Activated CD4-positive, alpha-beta T cell treated with anti-CD3 and anti-CD28 coated beads, Interleukin-2, amount 50 U/mL, for 16 hours (primary cell): ENCODE results near the gene NMUR1.
A peak's percentile ranks its signal among the peaks of the same experiment; 100 is the strongest.
"Not testable (repeated sequence)": the region's sequence is repeated elsewhere in the genome, so short reads cannot be mapped to it uniquely, and the experiment has no call there.

Experiments used
- DNase-seq: peaks from one replicate; pipeline ENCODE4 v3.0.0-alpha.2; 2020

Gene NMUR1, protein sequence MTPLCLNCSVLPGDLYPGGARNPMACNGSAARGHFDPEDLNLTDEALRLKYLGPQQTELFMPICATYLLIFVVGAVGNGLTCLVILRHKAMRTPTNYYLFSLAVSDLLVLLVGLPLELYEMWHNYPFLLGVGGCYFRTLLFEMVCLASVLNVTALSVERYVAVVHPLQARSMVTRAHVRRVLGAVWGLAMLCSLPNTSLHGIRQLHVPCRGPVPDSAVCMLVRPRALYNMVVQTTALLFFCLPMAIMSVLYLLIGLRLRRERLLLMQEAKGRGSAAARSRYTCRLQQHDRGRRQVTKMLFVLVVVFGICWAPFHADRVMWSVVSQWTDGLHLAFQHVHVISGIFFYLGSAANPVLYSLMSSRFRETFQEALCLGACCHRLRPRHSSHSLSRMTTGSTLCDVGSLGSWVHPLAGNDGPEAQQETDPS

DNA sequence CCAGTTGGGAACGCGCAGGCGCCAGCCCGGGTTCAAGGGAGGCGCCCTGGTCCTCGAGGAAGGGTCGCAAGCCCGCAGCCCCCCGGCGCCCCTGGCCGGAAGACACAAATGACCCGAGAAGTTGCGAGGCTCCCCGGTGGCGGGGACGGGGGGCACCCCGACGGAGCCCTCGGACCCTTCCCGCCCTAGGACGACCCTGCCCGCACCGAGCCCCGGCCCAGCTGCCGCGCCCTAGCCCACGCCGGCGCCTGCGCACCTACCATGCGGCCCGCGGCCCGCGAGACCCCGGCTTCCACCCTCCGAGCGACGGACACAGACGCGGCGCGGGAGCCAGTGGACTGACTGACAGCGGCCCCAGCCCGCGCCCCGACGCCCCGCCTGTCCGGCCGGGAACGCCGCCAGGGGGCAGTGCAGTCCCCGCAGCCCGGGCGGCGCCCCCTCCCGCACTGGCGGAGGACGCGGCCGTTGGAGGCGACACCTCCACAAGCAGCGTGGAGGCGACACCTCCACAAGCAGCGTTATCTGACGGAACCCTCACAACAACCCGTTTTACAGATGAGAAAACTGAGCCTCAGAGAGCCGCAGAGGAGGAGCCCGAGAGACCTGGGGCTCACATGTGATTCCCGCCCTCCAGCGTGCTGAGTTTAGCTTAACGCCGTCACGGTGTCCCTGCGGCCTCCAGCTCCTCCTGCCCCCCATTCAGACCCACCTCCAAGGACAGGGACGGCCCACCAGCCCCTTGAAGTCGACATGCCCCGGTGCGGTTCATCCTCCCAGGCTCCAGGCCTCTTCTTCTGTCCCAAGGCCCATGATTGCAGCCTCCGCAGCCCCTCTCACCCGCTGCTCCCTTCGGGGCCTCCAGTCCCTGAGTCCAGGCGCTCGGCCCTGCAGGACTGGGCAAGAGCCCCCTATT, at the start of gene NMUR1:
Gene NMUR1, minus strand, starts transcription at position 347 of the 913 bp plus-strand sequence. Its CDS starts 84 bp downstream, at position 263.
- DNase-seq, result peak; percentile 63

DNA sequence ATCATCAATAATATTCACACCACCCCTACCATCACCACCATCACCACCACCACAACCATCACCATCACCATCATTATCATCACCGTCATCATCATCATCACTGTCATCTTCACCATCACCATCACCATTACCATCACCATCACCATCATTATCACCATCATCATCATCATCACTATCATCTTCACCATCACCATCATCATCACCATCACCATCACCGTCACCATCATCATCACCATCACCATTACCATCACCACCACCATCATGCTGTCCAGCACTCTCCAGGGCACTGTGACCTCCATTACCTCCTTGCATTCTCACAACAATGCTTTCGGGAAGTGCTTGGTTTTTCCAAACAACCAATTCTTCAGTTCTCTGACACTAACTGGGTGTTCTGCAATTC, 49.3 kb upstream of the NMUR1 start:
- DNase-seq, result no peak

GRCh38 chr2:231578655-231579054, 48.4 kb upstream of the NMUR1 start:
- DNase-seq, result not testable (repeated sequence)

DNA sequence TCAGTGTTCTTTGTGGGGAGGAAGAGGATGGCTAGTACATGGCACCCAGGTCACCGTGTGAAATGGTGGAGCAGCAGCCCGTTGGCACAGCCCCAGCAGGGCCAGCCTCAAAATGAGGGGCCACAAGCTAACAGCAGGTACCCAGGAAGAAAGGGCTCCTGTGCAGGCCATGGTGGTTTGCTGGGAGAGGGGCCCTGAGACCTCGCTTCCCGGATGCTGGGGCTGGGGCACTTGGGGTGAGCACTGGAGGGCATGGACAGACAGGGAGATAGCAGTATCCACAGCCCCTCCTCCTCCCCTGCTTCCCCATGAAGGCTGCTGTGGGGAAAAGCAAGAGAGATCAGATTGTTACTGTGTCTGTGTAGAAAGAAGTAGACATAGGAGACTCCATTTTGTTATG, 46.2 kb upstream of the NMUR1 start:
- no peak for DNase-seq

GRCh38 chr2:231575612-231576256, 45.5 kb upstream of the NMUR1 start:
- no peak for DNase-seq

GRCh38 chr2:231573698-231574421, 43.6 kb upstream of the NMUR1 start:
- no peak for DNase-seq

DNA sequence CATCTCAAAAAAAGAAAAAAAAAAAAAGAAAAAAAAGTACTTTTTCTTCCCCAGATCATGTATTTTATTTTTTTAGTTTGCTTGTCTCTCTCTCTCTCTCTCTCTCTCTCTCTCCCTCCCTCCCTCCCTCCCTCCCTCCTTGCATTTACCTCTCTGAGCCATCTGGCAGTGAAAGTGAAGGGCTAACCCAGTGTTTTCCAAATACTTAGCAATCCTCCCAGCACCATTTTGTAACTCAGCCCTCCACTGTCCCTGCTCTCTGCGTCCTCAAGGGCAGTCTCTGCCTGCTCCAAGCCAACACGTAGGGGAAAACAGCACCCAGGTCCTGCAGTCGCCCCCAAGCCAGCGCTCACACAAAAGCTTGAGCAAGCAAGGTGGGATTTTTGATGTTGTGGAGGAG, 42.9 kb upstream of the NMUR1 start:
- DNase-seq, result no peak

DNA sequence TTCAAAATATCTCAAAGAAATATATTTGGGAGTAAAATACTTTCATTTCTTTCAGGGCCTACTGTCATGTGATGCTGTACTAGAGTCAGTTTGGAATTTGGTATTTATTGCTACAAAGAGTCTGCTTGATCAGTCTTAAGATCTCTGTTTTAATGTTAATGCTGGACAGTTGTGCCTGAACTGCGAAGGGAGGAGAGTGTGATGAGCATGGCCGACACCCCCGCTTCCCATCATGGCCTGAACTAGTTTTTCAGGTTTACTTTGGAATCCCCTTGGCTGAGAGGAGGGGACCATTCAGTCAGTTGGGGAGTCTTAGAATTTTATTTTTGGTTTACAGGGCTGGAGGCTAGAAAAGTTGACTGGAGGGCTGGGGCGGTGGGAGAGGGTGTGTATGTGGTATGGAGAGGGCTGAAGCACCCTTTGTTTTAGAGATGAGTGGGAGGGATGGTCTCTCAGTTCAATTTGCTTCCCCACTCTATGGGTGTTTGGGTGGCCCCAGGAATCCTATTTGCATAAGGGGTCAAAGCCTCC, 41.5 kb upstream of the NMUR1 start:
- no peak for DNase-seq

DNA sequence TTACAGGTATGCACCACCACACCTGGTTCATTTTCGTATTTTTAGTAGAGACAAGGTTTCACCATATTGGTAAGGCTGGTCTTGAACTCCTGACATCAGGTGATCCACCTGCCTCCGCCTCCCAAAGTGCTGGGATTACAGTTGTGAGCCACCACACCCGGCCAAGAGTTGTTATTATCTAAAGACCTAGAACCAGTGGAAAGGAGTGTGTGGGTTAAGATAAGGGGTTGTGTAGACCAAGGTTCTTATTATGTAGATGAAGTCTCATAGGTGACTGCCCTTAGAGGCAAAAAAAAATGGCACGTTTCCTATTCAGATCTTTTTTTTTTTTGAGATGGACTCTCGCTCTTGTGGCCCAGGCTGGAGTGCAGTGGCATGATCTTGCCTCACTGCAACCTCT, 40.7 kb upstream of the NMUR1 start:
- DNase-seq, result not testable (repeated sequence)

- no peak for DNase-seq
Observed at GRCh38 chr2:231568785-231569435, 38.7 kb upstream of the NMUR1 start.

DNA sequence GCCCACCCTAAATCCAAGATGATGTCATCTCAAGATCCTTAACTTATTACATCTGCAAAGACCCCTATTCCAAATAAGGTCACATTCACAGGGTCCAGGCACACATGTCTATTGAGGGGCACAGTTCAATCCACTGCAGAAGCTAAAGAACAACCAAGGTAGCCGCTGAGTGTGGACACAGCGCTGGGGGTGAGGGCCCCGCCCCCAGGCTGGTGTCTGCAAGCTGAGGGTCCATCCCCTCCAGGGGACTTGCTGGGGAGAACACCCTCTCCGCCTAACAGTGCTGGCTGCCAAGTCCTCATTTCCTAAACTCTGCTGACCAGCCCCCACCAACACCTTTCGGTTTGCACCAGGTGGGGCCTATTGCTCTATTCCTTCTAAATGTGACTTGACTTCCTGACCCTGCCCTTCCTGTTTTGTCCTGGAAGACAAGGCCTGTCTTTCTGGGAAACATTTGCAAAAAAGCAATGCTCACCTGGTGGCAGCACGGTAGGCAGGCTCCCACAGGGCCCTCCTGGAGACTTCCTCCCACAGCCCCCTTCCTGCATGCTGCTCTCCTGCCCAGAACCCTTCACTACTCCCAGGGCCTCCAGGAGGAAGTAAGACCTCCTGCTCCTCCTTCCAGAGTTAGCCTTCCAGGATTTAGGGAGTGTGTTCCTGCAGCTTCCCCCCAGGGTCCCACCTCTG, 38.0 kb upstream of the NMUR1 start:
- no peak for DNase-seq

DNA sequence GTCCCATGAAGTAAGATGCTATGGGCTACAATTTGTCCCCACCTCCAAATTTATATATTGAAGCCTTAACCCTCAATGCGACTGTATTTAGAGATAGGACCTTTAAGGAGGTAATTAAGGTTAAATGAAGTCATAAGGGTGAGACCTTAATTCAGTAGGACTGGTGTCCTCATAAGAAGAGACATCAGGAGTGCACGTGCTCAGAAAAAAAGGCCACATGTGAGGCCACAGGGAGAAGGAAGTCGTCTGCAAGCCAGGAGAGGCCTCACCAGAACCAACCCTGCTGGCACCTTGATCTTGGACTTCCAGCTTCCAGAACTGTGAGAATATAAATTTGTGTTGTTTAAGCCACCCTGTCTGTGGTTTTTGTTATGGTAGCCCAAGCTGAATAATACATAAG, 36.9 kb upstream of the NMUR1 start:
- DNase-seq, result no peak

DNA sequence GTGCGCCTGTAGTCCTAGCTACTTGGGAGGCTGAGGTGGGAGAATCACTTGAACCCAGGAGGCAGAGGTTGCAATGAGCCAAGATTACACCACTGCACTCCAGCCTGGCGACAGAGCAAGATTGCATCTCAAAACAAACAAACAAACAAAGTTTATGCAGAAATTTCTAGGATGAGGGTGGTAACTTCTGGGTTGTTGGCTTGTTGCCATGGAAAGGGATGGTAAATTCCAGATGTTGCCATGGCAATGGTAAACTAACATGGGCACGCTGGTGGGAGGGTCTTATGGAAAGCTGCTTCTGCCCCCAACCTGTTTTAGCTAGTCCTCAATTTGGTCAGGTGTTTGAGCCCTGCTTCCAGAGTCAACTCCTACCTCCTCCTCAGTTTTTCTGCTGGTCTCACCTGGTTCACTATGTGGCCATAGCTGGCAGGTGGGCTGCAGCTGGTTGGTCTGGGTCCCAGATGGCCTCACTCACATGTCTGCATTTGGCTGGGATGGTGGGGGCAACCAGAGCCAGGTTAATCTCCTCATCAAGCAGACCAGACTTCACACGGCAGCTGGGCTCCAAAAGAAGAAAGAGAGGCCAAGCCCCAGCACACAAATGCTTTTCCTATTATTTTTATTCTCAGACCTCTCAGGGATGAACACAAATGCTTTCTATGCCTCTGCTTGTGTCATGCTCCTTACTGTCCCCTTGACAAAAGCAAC, 35.8 kb upstream of the NMUR1 start:
- no peak for DNase-seq

DNA sequence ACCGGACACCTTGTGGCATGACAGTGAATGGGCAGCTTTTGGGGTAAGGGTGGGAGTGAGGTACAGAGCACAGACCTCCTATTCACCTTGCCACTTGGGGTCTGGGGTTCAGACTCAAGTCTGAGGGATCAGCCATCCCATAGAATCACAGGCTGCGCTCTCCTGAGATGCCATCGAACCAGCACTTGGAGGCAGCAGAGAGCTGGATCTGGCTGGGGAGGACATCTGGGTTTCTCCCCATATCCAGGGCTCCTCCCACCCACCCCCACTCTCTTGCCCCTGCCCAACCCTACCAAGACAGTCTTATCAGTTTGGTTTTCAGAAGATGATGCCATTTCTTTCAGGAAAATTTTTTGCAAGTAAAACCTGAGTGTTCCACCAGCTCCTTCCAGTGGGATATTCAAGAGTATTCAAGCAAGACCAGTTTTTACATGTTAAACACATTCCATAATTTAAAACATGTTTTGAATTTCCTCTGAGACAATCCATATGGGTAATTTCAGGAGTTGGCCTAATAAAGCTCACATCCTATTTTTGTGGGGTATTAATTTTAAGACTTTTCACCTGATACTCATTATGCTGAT, 33.2 kb upstream of the NMUR1 start:
- DNase-seq, result peak; percentile 46

GRCh38 chr2:231557571-231558217, 27.4 kb upstream of the NMUR1 start:
- peak; percentile 81 for DNase-seq

GRCh38 chr2:231556981-231557380, 26.7 kb upstream of the NMUR1 start:
- no peak for DNase-seq

- not testable (repeated sequence) for DNase-seq
Observed at GRCh38 chr2:231556496-231556895, 26.3 kb upstream of the NMUR1 start.

GRCh38 chr2:231554748-231555545, 24.7 kb upstream of the NMUR1 start:
- DNase-seq, result no peak

DNA sequence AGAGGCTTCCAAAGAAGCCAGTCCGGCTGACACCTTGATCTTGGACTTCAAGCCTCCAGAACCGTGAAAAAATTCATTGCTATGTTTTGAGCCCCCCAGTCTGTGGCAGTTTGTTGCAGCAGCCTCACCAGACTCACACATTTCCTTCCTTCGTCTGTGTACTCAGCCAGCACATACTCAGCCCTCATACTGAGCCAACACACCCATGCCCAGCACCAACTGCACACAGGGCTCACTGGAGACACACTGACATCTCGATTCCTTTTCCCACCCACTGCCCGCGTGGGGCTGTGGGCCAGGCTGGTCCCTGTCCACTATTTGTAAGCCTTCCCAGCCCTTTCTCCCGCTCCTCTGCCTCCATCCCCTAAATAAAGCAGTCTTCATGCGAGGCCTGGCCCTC, 24.1 kb upstream of the NMUR1 start:
- DNase-seq, result no peak
